Endothelial cell of umbilical vein (primary cell): ENCODE data around the gene RDH13. TPM values are rescaled to one million over a fixed set of nuclear protein-coding genes. Genes with fewer than 3 reads are reported as not detected.
"Not testable (repeated sequence)": the region's sequence is repeated elsewhere in the genome, so short reads cannot be mapped to it uniquely, and the experiment has no call there.

Source experiments
- BruUV-seq: library from RNA; stranded (reverse); fragments of 400-500 nt; replicated peaks from 2 replicates; lab custom pipeline; 2021; lab: Mats Ljungman, UMichigan
- CTCF ChIA-PET: fragments of 300-600, 350-600 bp; sonication (Branson Sonifier 250); formaldehyde crosslinking; loops from one replicate; lab custom pipeline; 2021; ENCODE audit warnings: antibody characterized with exemption, inconsistent platforms; lab: Charles Lee
- POLR2A ChIA-PET: fragments of 300-600, 350-600 bp; sonication (Branson Sonifier 250); formaldehyde crosslinking; loops from one replicate; lab custom pipeline; 2021; ENCODE audit warnings: antibody characterized with exemption, inconsistent platforms; lab: Charles Lee
- DNase-seq: peaks from one replicate; pipeline ENCODE4 v3.0.0-alpha.2; 2011; ENCODE audit warnings: low read depth, low spot score
- FAIRE-seq: peaks from 2 replicates; lab custom pipeline; 2011; peaks lifted over from hg19 to GRCh38; lab: Jason Lieb, UNC
- H2AFZ ChIP-seq: 2 replicates; pipeline ENCODE4 v1.6.0; 2012; ENCODE audit warnings: low read depth, low read length, control low read depth, inconsistent platforms
- H3K27ac ChIP-seq: 2 replicates; pipeline ENCODE4 v1.5.1; 2011; ENCODE audit warnings: low read depth, mild to moderate bottlenecking, control low read depth, low read length, moderate library complexity; ENCODE audit not compliant: insufficient read depth
- H3K27me3 ChIP-seq, 2 experiments: 2 replicates each; pipeline versions ENCODE4 v1.6.0 to v1.6.1; 2011; ENCODE audit warnings: low read length in 2 of 2, mixed read lengths in 1 of 2; ENCODE audit not compliant: control insufficient read depth in 2 of 2, insufficient read depth in 2 of 2
- H3K36me3 ChIP-seq, 2 experiments: 2 replicates in 1 of 2; 3 replicates in 1 of 2; pipeline ENCODE4 v1.5.1; 2011; ENCODE audit warnings: low read length in 2 of 2, mild to moderate bottlenecking in 1 of 2, moderate library complexity in 1 of 2; ENCODE audit not compliant: control insufficient read depth in 2 of 2, insufficient read depth in 2 of 2; ENCODE audit errors: extremely low read depth in 1 of 2
- H3K4me1 ChIP-seq: 3 replicates; pipeline ENCODE4 v1.5.1; 2011; ENCODE audit warnings: mild to moderate bottlenecking, low read length; ENCODE audit not compliant: control insufficient read depth, insufficient read depth; ENCODE audit errors: extremely low read depth
- H3K4me2 ChIP-seq: 2 replicates; pipeline ENCODE4 v1.6.1; 2011; ENCODE audit warnings: low read length, control low read depth, mixed read lengths; ENCODE audit not compliant: insufficient read depth
- H3K4me3 ChIP-seq, 3 experiments: fragments of 200-600 bp in 1 of 3; sonication (generic), shearing (Covaris generic) in 1 of 3; replicated peaks in 1 of 3; 2 replicates each; pipeline ENCODE4 v1.5.1; 2011 to 2016; ENCODE audit warnings: control low read depth in 3 of 3, low read length in 3 of 3, mild to moderate bottlenecking in 2 of 3, inconsistent platforms in 1 of 3, low read depth in 1 of 3, moderate library complexity in 1 of 3; ENCODE audit not compliant: insufficient read depth in 1 of 3
- H3K79me2 ChIP-seq: 2 replicates; pipeline ENCODE4 v1.6.0; 2012; ENCODE audit warnings: low read length, inconsistent platforms; ENCODE audit not compliant: control insufficient read depth, insufficient read depth
- H3K9ac ChIP-seq: replicated peaks from 2 replicates; pipeline ENCODE3; 2011; ENCODE audit warnings: low read length, control low read depth; ENCODE audit not compliant: insufficient read depth; ENCODE audit errors: extremely low read depth
- H3K9me1 ChIP-seq: replicated peaks from 3 replicates; pipeline ENCODE4 v1.6.0; 2011; ENCODE audit warnings: mild to moderate bottlenecking, low read length; ENCODE audit not compliant: control insufficient read depth, insufficient read depth; ENCODE audit errors: extremely low read depth
- H3K9me3 ChIP-seq: replicated peaks from 2 replicates; pipeline ENCODE4 v1.5.1; 2012; ENCODE audit warnings: low read length, inconsistent platforms; ENCODE audit not compliant: control insufficient read depth, insufficient read depth
- H4K20me1 ChIP-seq: replicated peaks from 2 replicates; pipeline ENCODE3; 2011; ENCODE audit warnings: mild to moderate bottlenecking, low read length; ENCODE audit not compliant: control insufficient read depth, insufficient read depth; ENCODE audit errors: extremely low read depth
- EZH2 ChIP-seq: IDR thresholded peaks from 2 replicates; pipeline ENCODE4 v1.6.1; 2012; ENCODE audit warnings: borderline replicate concordance, low read depth, mild to moderate bottlenecking, moderate library complexity, low read length, inconsistent platforms; ENCODE audit not compliant: severe bottlenecking
- FOS ChIP-seq: IDR thresholded peaks from 2 replicates; pipeline ENCODE4 v1.6.1; 2011; ENCODE audit warnings: mild to moderate bottlenecking, low read length, moderate library complexity, borderline replicate concordance; ENCODE audit not compliant: insufficient read depth
- GATA2 ChIP-seq: IDR thresholded peaks from 2 replicates; pipeline ENCODE4 v1.7.0; 2011; ENCODE audit warnings: low read depth, mild to moderate bottlenecking, moderate library complexity, mixed read lengths, low read length; ENCODE audit not compliant: insufficient read length, insufficient read depth
- JUN ChIP-seq: IDR thresholded peaks from 2 replicates; pipeline ENCODE4 v1.6.1; 2011; ENCODE audit warnings: borderline replicate concordance, low read depth; ENCODE audit not compliant: insufficient read length, insufficient read depth
- MYC ChIP-seq: IDR thresholded peaks from one replicate; pipeline ENCODE4 v1.6.1; 2011; ENCODE audit warnings: mild to moderate bottlenecking, low read depth, low read length
- POLR2A ChIP-seq: IDR thresholded peaks from 2 replicates; pipeline ENCODE4 v1.6.1; 2012; ENCODE audit warnings: low read depth, mild to moderate bottlenecking, control low read depth, low read length
- POLR2AphosphoS5 ChIP-seq: IDR thresholded peaks from 2 replicates; pipeline ENCODE4 v1.6.1; 2012; ENCODE audit warnings: low read depth, mild to moderate bottlenecking, control low read depth, low read length, moderate library complexity; ENCODE audit not compliant: insufficient read depth
- dilution Hi-C: fragments of 300-500 bp; cut with MboI; formaldehyde crosslinking; loops from one replicate; pipeline ENCODE4 v1.15.0; 2019; ENCODE audit warnings: low sequenced_read_pairs; ENCODE audit not compliant: extremely low pct_ligation_motif_present
- intact Hi-C: fragments of 100-400 bp; cut with micrococcal nuclease; formaldehyde crosslinking; loops from one replicate; pipeline ENCODE4 v1.10.0; 2022
- polyA plus RNA-seq, 4 experiments: library from polyadenylated mRNA; depleted of rRNA in 3 of 4; stranded (reverse) in 3 of 4; unstranded in 1 of 4; fragments of >200 nt; gene quantifications; 2 replicates each; pipeline versions ENCODE4 v1.2.1 to v1.2.3, GENCODE V29; 2011 to 2012; ENCODE audit warnings: missing spikeins in 1 of 4
- total RNA-seq: library from RNA; stranded (reverse); gene quantifications from 2 replicates; pipeline ENCODE4 v1.2.3, GENCODE V29; 2021
- TF ChIP-seq, protein P1 (sequence below), 2 donors: IDR thresholded peaks; 1 replicate in 1 of 2; 2 replicates in 1 of 2; pipeline ENCODE4 v1.5.1; 2011; ENCODE audit warnings: low read length in 2 of 2, mild to moderate bottlenecking in 2 of 2, moderate library complexity in 2 of 2, control low read depth in 1 of 2, inconsistent platforms in 1 of 2, low read depth in 1 of 2; ENCODE audit not compliant: insufficient read depth in 1 of 2; ENCODE audit errors: extremely low read depth in 1 of 2
- TF ChIP-seq, protein P2 (sequence below): IDR thresholded peaks from 2 replicates; pipeline ENCODE4 v1.6.1; 2011; ENCODE audit not compliant: insufficient read depth, insufficient read length

RDH13 gene
- total and polyA plus RNA-seq, 2 donors (not counting 3 experiments of a cell fraction or from before 2014, with no cell fraction given), result 8.7 to 19.6 TPM

DNA sequence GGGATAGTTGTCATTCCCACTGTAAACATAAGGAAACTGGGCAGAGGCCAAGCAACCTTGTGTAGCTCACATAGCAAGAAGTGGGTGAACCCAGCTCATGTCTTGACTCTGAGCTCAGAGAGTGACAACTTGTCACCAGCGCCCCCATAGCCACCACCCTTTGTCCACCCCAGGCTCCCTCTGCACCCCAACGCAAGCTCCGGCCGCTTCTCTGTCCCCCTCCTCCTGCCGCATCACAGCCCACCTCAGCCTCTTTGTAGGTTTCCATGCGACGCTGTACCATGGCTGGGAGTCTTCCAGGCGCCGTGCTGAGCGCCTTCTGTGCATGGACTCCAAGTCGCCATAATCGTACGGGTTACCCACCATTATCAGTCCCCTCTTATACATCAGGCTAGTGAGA lies 28.2 kb downstream of the RDH13 start:
- intact Hi-C loops, result no loop called here
- Histone ChIP-seq H3K79me2 (no peaks in the 10 kb centered on the region), H3K4me2 (no peak overlapping the region), H3K9me3 (no peaks in the 10 kb centered on the region), H4K20me1 (no peaks in the 10 kb centered on the region), H3K4me3 (no peak overlapping the region), H3K27ac (no peak overlapping the region), H3K36me3 (no peaks in the 10 kb centered on the region), H3K9me1 (no peaks in the 10 kb centered on the region), H2AFZ (no peak overlapping the region), H3K9ac (no peak overlapping the region), H3K4me1 (peaks cover 5% of the 10 kb centered on the region), H3K27me3 (no peaks in the 10 kb centered on the region)
- FAIRE-seq, result no peak
- TF ChIP-seq, protein P1, sequence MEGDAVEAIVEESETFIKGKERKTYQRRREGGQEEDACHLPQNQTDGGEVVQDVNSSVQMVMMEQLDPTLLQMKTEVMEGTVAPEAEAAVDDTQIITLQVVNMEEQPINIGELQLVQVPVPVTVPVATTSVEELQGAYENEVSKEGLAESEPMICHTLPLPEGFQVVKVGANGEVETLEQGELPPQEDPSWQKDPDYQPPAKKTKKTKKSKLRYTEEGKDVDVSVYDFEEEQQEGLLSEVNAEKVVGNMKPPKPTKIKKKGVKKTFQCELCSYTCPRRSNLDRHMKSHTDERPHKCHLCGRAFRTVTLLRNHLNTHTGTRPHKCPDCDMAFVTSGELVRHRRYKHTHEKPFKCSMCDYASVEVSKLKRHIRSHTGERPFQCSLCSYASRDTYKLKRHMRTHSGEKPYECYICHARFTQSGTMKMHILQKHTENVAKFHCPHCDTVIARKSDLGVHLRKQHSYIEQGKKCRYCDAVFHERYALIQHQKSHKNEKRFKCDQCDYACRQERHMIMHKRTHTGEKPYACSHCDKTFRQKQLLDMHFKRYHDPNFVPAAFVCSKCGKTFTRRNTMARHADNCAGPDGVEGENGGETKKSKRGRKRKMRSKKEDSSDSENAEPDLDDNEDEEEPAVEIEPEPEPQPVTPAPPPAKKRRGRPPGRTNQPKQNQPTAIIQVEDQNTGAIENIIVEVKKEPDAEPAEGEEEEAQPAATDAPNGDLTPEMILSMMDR (IDR thresholded peaks at IDR 0.05; ENCODE audit: extremely low read depth in 1 of 2, insufficient read depth in 1 of 2, low read depth in 1 of 2, low read length in 2 of 2), result no peak
- TF ChIP-seq JUN (no peak), FOS (no peak), POLR2AphosphoS5 (no peak), GATA2 (no peak), POLR2A (no peak), EZH2 (no peak), MYC (no peak)
- TF ChIP-seq, protein P2, sequence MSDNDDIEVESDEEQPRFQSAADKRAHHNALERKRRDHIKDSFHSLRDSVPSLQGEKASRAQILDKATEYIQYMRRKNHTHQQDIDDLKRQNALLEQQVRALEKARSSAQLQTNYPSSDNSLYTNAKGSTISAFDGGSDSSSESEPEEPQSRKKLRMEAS, result no peak
- CTCF ChIA-PET, result no interaction called here
- DNase-seq, result no peak
- no TSS peak for BruUV-seq
- POLR2A ChIA-PET, result no interaction called here
- dilution Hi-C loops, result no loop called here

DNA sequence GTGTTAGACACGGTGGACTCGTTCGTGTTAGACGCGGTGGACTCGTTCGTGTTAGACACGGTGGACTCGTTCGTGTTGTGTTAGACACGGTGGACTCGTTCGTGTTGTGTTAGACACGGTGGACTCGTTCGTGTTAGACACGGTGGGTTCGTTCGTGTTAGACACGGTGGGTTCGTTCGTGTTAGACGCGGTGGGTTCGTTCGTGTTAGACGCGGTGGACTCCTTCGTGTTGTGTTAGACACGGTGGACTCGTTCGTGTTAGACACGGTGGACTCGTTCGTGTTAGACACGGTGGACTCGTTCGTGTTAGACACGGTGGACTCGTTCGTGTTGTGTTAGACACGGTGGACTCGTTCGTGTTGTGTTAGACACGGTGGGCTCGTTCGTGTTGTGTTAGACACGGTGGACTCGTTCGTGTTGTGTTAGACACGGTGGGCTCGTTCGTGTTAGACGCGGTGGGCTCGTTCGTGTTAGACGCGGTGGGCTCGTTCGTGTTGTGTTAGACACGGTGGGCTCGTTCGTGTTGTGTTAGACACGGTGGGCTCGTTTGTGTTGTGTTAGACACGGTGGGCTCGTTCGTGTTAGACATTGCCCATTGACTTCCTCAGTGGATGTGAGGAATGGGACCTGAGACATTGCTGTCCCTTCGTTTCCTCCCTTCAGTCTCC lies 29.8 kb downstream of the RDH13 start:
- H3K9me1 ChIP-seq, H3K4me2 ChIP-seq, DNase-seq, H3K27ac ChIP-seq, POLR2A ChIA-PET, dilution Hi-C loops, BruUV-seq, H2AFZ ChIP-seq, H3K9ac ChIP-seq, H3K79me2 ChIP-seq, CTCF ChIA-PET, H3K27me3 ChIP-seq, FAIRE-seq, H4K20me1 ChIP-seq, H3K4me3 ChIP-seq, H3K4me1 ChIP-seq, H3K36me3 ChIP-seq, H3K9me3 ChIP-seq, intact Hi-C loops: not testable (repeated sequence)
